ENCODE data around the gene PFN3.

PFN3 gene

GRCh38 chr5:177388521-177389052, 11.9 kb downstream of the PFN3 start:
- Histone ChIP-seq H3K27me3 (ENCODE audit: insufficient read depth, low read length, poor library complexity) (no peaks in the 10 kb centered on the region), H3K4ac (ENCODE audit: low read depth, low read length) (no peak overlapping the region), H3K36me3 (ENCODE audit: control insufficient read depth, insufficient read depth, low read length) (no peaks in the 10 kb centered on the region), H3K9ac (ENCODE audit: low read length) (no peak overlapping the region), H2BK15ac (replicated peaks; ENCODE audit: low read depth) (no peak overlapping the region), H3K27ac (ENCODE audit: low read depth, low read length) (no peak overlapping the region), H3K79me2 (ENCODE audit: control insufficient read depth, insufficient read depth, low read length) (no peaks in the 10 kb centered on the region), H3K56ac (ENCODE audit: low read length) (no peak overlapping the region), H4K5ac (ENCODE audit: low read length) (no peak overlapping the region), H2BK5ac (ENCODE audit: low read length) (no peak overlapping the region), H3K79me1 (ENCODE audit: low read length) (no peaks in the 10 kb centered on the region), H2BK120ac (ENCODE audit: low read depth, low read length) (no peak overlapping the region), H3K4me1 (ENCODE audit: control insufficient read depth, low read depth, low read length) (no peaks in the 10 kb centered on the region), H3K4me3 (ENCODE audit: low read length) (no peak overlapping the region), H3K18ac (ENCODE audit: low read length) (no peak overlapping the region), H2AK5ac (ENCODE audit: low read length) (no peak overlapping the region), H3K23ac (ENCODE audit: low read length) (no peak overlapping the region), H3K4me2 (ENCODE audit: low read length) (no peak overlapping the region), H4K8ac (ENCODE audit: low read depth, low read length) (no peak overlapping the region)
- WGBS (ENCODE audit: extremely low coverage, insufficient coverage, low lambda C conversion rate) = no CpG with 5 or more reads among the region's 10 CpGs
- DNase-seq = no peak

GRCh38 chr5:177387405-177387804, 13.1 kb downstream of the PFN3 start:
- H3K4me3 ChIP-seq (ENCODE audit: low read length) = no peak overlapping the region
- no peak overlapping the region for H3K4ac ChIP-seq (ENCODE audit: low read depth, low read length)
- no CpG with 5 or more reads among the region's 14 CpGs for WGBS (ENCODE audit: extremely low coverage, insufficient coverage, low lambda C conversion rate)
- no peaks in the 10 kb centered on the region for H3K79me2 ChIP-seq (ENCODE audit: control insufficient read depth, insufficient read depth, low read length)
- no peak overlapping the region for H3K23ac ChIP-seq (ENCODE audit: low read length)
- no peaks in the 10 kb centered on the region for H3K79me1 ChIP-seq (ENCODE audit: low read length)
- no peak overlapping the region for H2BK120ac ChIP-seq (ENCODE audit: low read depth, low read length)
- H3K56ac ChIP-seq (ENCODE audit: low read length) = no peak overlapping the region
- H2AK5ac ChIP-seq (ENCODE audit: low read length) = no peak overlapping the region
- H3K27ac ChIP-seq (ENCODE audit: low read depth, low read length) = no peak overlapping the region
- H3K4me1 ChIP-seq (ENCODE audit: control insufficient read depth, low read depth, low read length) = no peaks in the 10 kb centered on the region
- no peak overlapping the region for H3K18ac ChIP-seq (ENCODE audit: low read length)
- no peak overlapping the region for H4K8ac ChIP-seq (ENCODE audit: low read depth, low read length)
- no peak overlapping the region for H2BK15ac ChIP-seq (replicated peaks; ENCODE audit: low read depth)
- no peak overlapping the region for H2BK5ac ChIP-seq (ENCODE audit: low read length)
- no peaks in the 10 kb centered on the region for H3K27me3 ChIP-seq (ENCODE audit: insufficient read depth, low read length, poor library complexity)
- no peak for DNase-seq
- H3K9ac ChIP-seq (ENCODE audit: low read length) = no peak overlapping the region
- H3K4me2 ChIP-seq (ENCODE audit: low read length) = no peak overlapping the region
- H3K36me3 ChIP-seq (ENCODE audit: control insufficient read depth, insufficient read depth, low read length) = no peaks in the 10 kb centered on the region
- no peak overlapping the region for H4K5ac ChIP-seq (ENCODE audit: low read length)

GRCh38 chr5:177386542-177386941, 13.9 kb downstream of the PFN3 start:
- H3K23ac ChIP-seq (ENCODE audit: low read length) = no peak overlapping the region
- no peak overlapping the region for H3K4ac ChIP-seq (ENCODE audit: low read depth, low read length)
- H3K56ac ChIP-seq (ENCODE audit: low read length) = no peak overlapping the region
- no peaks in the 10 kb centered on the region for H3K79me2 ChIP-seq (ENCODE audit: control insufficient read depth, insufficient read depth, low read length)
- H3K4me3 ChIP-seq (ENCODE audit: low read length) = no peak overlapping the region
- no peak overlapping the region for H3K27ac ChIP-seq (ENCODE audit: low read depth, low read length)
- no peak overlapping the region for H3K9ac ChIP-seq (ENCODE audit: low read length)
- H3K4me1 ChIP-seq (ENCODE audit: control insufficient read depth, low read depth, low read length) = no peaks in the 10 kb centered on the region
- H2AK5ac ChIP-seq (ENCODE audit: low read length) = no peak overlapping the region
- no peak overlapping the region for H2BK5ac ChIP-seq (ENCODE audit: low read length)
- H3K27me3 ChIP-seq (ENCODE audit: insufficient read depth, low read length, poor library complexity) = no peaks in the 10 kb centered on the region
- H3K18ac ChIP-seq (ENCODE audit: low read length) = no peak overlapping the region
- H3K79me1 ChIP-seq (ENCODE audit: low read length) = no peaks in the 10 kb centered on the region
- H4K5ac ChIP-seq (ENCODE audit: low read length) = no peak overlapping the region
- no CpG with 5 or more reads among the region's 8 CpGs for WGBS (ENCODE audit: extremely low coverage, insufficient coverage, low lambda C conversion rate)
- no peak overlapping the region for H2BK15ac ChIP-seq (replicated peaks; ENCODE audit: low read depth)
- no peak overlapping the region for H3K4me2 ChIP-seq (ENCODE audit: low read length)
- no peak overlapping the region for H4K8ac ChIP-seq (ENCODE audit: low read depth, low read length)
- no peak for DNase-seq
- H2BK120ac ChIP-seq (ENCODE audit: low read depth, low read length) = no peak overlapping the region
- H3K36me3 ChIP-seq (ENCODE audit: control insufficient read depth, insufficient read depth, low read length) = no peaks in the 10 kb centered on the region

GRCh38 chr5:177385720-177386119, 14.7 kb downstream of the PFN3 start:
- H3K23ac ChIP-seq (ENCODE audit: low read length) = no peak overlapping the region
- no peaks in the 10 kb centered on the region for H3K4me1 ChIP-seq (ENCODE audit: control insufficient read depth, low read depth, low read length)
- H4K8ac ChIP-seq (ENCODE audit: low read depth, low read length) = no peak overlapping the region
- H3K79me1 ChIP-seq (ENCODE audit: low read length) = no peaks in the 10 kb centered on the region
- H2BK5ac ChIP-seq (ENCODE audit: low read length) = no peak overlapping the region
- H2BK15ac ChIP-seq (replicated peaks; ENCODE audit: low read depth) = no peak overlapping the region
- H3K9ac ChIP-seq (ENCODE audit: low read length) = no peak overlapping the region
- H3K4me2 ChIP-seq (ENCODE audit: low read length) = no peak overlapping the region
- H3K36me3 ChIP-seq (ENCODE audit: control insufficient read depth, insufficient read depth, low read length) = no peaks in the 10 kb centered on the region
- no CpG with 5 or more reads among the region's 11 CpGs for WGBS (ENCODE audit: extremely low coverage, insufficient coverage, low lambda C conversion rate)
- H4K5ac ChIP-seq (ENCODE audit: low read length) = no peak overlapping the region
- DNase-seq = no peak
- no peaks in the 10 kb centered on the region for H3K79me2 ChIP-seq (ENCODE audit: control insufficient read depth, insufficient read depth, low read length)
- no peak overlapping the region for H3K4ac ChIP-seq (ENCODE audit: low read depth, low read length)
- H3K56ac ChIP-seq (ENCODE audit: low read length) = no peak overlapping the region
- no peak overlapping the region for H3K18ac ChIP-seq (ENCODE audit: low read length)
- no peak overlapping the region for H2BK120ac ChIP-seq (ENCODE audit: low read depth, low read length)
- H3K27ac ChIP-seq (ENCODE audit: low read depth, low read length) = no peak overlapping the region
- no peak overlapping the region for H2AK5ac ChIP-seq (ENCODE audit: low read length)
- no peaks in the 10 kb centered on the region for H3K27me3 ChIP-seq (ENCODE audit: insufficient read depth, low read length, poor library complexity)
- no peak overlapping the region for H3K4me3 ChIP-seq (ENCODE audit: low read length)

DNA sequence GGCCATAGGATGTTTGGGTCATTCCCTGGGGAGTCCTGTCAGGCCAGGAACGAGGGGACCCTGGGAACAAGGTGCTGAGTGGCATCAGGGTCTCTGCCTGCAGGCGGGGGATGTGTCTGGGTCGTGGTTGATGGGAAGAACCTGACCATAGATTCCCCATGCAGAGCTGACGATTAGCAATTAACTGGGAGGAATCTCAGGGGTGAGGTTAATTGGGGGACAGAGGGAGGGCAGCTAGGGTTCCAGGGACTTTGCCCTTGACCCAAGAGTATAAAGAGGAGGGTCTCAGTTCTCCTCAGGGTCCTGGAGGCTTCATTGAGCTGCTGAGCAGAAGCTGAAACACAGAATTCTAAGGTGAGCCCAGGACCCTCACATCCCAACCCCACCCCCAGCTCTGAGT, 16.3 kb downstream of the PFN3 start, which contains the start of gene SLC34A1:
SLC34A1 (plus strand) TSS at position 301 of the 400 bp plus-strand sequence. CDS start 1,308 bp downstream, outside the sequence.
- no peaks in the 10 kb centered on the region for H3K36me3 ChIP-seq (ENCODE audit: control insufficient read depth, insufficient read depth, low read length)
- H2AK5ac ChIP-seq (ENCODE audit: low read length) = no peak within 1 kb of the TSS
- no peak within 1 kb of the TSS for H3K9ac ChIP-seq (ENCODE audit: low read length)
- H4K5ac ChIP-seq (ENCODE audit: low read length) = no peak within 1 kb of the TSS
- no peak within 1 kb of the TSS for H3K27ac ChIP-seq (ENCODE audit: low read depth, low read length)
- H3K27me3 ChIP-seq (ENCODE audit: insufficient read depth, low read length, poor library complexity) = no peaks in the 10 kb centered on the region
- H2BK120ac ChIP-seq (ENCODE audit: low read depth, low read length) = no peak within 1 kb of the TSS
- no peak within 1 kb of the TSS for H3K4me2 ChIP-seq (ENCODE audit: low read length)
- H3K23ac ChIP-seq (ENCODE audit: low read length) = no peak within 1 kb of the TSS
- WGBS (ENCODE audit: extremely low coverage, insufficient coverage, low lambda C conversion rate) = no CpG with 5 or more reads among the region's 4 CpGs
- no peak within 1 kb of the TSS for H3K4me3 ChIP-seq (ENCODE audit: low read length)
- no peak within 1 kb of the TSS for H3K4ac ChIP-seq (ENCODE audit: low read depth, low read length)
- no peaks in the 10 kb centered on the region for H3K79me1 ChIP-seq (ENCODE audit: low read length)
- no peak within 1 kb of the TSS for H3K18ac ChIP-seq (ENCODE audit: low read length)
- H3K56ac ChIP-seq (ENCODE audit: low read length) = no peak within 1 kb of the TSS
- no peak for DNase-seq
- H3K4me1 ChIP-seq (ENCODE audit: control insufficient read depth, low read depth, low read length) = no peaks in the 10 kb centered on the region
- no peak within 1 kb of the TSS for H2BK5ac ChIP-seq (ENCODE audit: low read length)
- H4K8ac ChIP-seq (ENCODE audit: low read depth, low read length) = no peak within 1 kb of the TSS
- no peaks in the 10 kb centered on the region for H3K79me2 ChIP-seq (ENCODE audit: control insufficient read depth, insufficient read depth, low read length)
- H2BK15ac ChIP-seq (replicated peaks; ENCODE audit: low read depth) = no peak within 1 kb of the TSS

GRCh38 chr5:177383181-177383580, 17.3 kb downstream of the PFN3 start:
- no peaks in the 10 kb centered on the region for H3K27me3 ChIP-seq (ENCODE audit: insufficient read depth, low read length, poor library complexity)
- no peak overlapping the region for H3K23ac ChIP-seq (ENCODE audit: low read length)
- no peaks in the 10 kb centered on the region for H3K79me2 ChIP-seq (ENCODE audit: control insufficient read depth, insufficient read depth, low read length)
- H3K4me2 ChIP-seq (ENCODE audit: low read length) = no peak overlapping the region
- no peak overlapping the region for H3K27ac ChIP-seq (ENCODE audit: low read depth, low read length)
- no peak overlapping the region for H2BK5ac ChIP-seq (ENCODE audit: low read length)
- H3K79me1 ChIP-seq (ENCODE audit: low read length) = no peaks in the 10 kb centered on the region
- H3K56ac ChIP-seq (ENCODE audit: low read length) = no peak overlapping the region
- DNase-seq = no peak
- H3K36me3 ChIP-seq (ENCODE audit: control insufficient read depth, insufficient read depth, low read length) = no peaks in the 10 kb centered on the region
- no peak overlapping the region for H2AK5ac ChIP-seq (ENCODE audit: low read length)
- H2BK120ac ChIP-seq (ENCODE audit: low read depth, low read length) = no peak overlapping the region
- H3K4me3 ChIP-seq (ENCODE audit: low read length) = no peak overlapping the region
- no peak overlapping the region for H3K18ac ChIP-seq (ENCODE audit: low read length)
- H3K4me1 ChIP-seq (ENCODE audit: control insufficient read depth, low read depth, low read length) = no peaks in the 10 kb centered on the region
- H3K4ac ChIP-seq (ENCODE audit: low read depth, low read length) = no peak overlapping the region
- no peak overlapping the region for H4K5ac ChIP-seq (ENCODE audit: low read length)
- no peak overlapping the region for H2BK15ac ChIP-seq (replicated peaks; ENCODE audit: low read depth)
- H3K9ac ChIP-seq (ENCODE audit: low read length) = no peak overlapping the region
- WGBS (ENCODE audit: extremely low coverage, insufficient coverage, low lambda C conversion rate) = no CpG with 5 or more reads among the region's 9 CpGs
- no peak overlapping the region for H4K8ac ChIP-seq (ENCODE audit: low read depth, low read length)

Measured in mesendoderm (in vitro differentiated cells).